ENCODE results near the gene MAP3K1.

MAP3K1 gene

GRCh38 chr5:56845904-56846480 lies 30.6 kb downstream of the MAP3K1 start:
- no peak for DNase-seq (ENCODE audit: low read depth, low spot score)

GRCh38 chr5:56848206-56848605 lies 32.9 kb downstream of the MAP3K1 start:
- no peak for DNase-seq (ENCODE audit: low read depth, low spot score)

- DNase-seq (ENCODE audit: low read depth, low spot score): no peak
Observed at GRCh38 chr5:56849671-56850070, 34.3 kb downstream of the MAP3K1 start.

GRCh38 chr5:56850423-56850822 lies 35.1 kb downstream of the MAP3K1 start:
- no peak for DNase-seq (ENCODE audit: low read depth, low spot score)

GRCh38 chr5:56851258-56851941 lies 36.1 kb downstream of the MAP3K1 start:
- no peak for DNase-seq (ENCODE audit: low read depth, low spot score)

GRCh38 chr5:56852228-56853000 lies 37.1 kb downstream of the MAP3K1 start:
- no peak for DNase-seq (ENCODE audit: low read depth, low spot score)

- DNase-seq (ENCODE audit: low read depth, low spot score): no peak
Observed at GRCh38 chr5:56853698-56854097, 38.3 kb downstream of the MAP3K1 start.

GRCh38 chr5:56854920-56855319 lies 39.6 kb downstream of the MAP3K1 start:
- DNase-seq (ENCODE audit: low read depth, low spot score): no peak

GRCh38 chr5:56856541-56857178 lies 41.3 kb downstream of the MAP3K1 start:
- DNase-seq (ENCODE audit: low read depth, low spot score): no peak

GRCh38 chr5:56858777-56859442 lies 43.6 kb downstream of the MAP3K1 start:
- no peak for DNase-seq (ENCODE audit: low read depth, low spot score)

- DNase-seq (ENCODE audit: low read depth, low spot score): no peak
Observed at GRCh38 chr5:56861893-56862485, 46.6 kb downstream of the MAP3K1 start.

GRCh38 chr5:56862909-56863308 lies 47.6 kb downstream of the MAP3K1 start:
- no peak for DNase-seq (ENCODE audit: low read depth, low spot score)

GRCh38 chr5:56871777-56872176 lies 56.4 kb downstream of the MAP3K1 start:
- no peak for DNase-seq (ENCODE audit: low read depth, low spot score)

GRCh38 chr5:56873056-56873455 lies 57.7 kb downstream of the MAP3K1 start:
- DNase-seq (ENCODE audit: low read depth, low spot score): no peak

- DNase-seq (ENCODE audit: low read depth, low spot score): no peak
Observed at GRCh38 chr5:56876327-56876726, 61.0 kb downstream of the MAP3K1 start.

- DNase-seq (ENCODE audit: low read depth, low spot score): no peak
Observed at GRCh38 chr5:56881571-56881970, 66.2 kb downstream of the MAP3K1 start.

- DNase-seq (ENCODE audit: low read depth, low spot score): no peak
Observed at GRCh38 chr5:56893251-56893951, 78.1 kb downstream of the MAP3K1 start.

- DNase-seq (ENCODE audit: low read depth, low spot score): no peak
Observed at GRCh38 chr5:56896763-56897162, 81.4 kb downstream of the MAP3K1 start.

GRCh38 chr5:56898213-56898612 lies 82.9 kb downstream of the MAP3K1 start:
- DNase-seq (ENCODE audit: low read depth, low spot score): no peak

- DNase-seq (ENCODE audit: low read depth, low spot score): no peak
Observed at GRCh38 chr5:56900395-56900794, 85.0 kb downstream of the MAP3K1 start.
